Fibroblast of skin of right quadriceps (primary cell): ENCODE measurements around the gene PLBD2.

Experiments
- DNase-seq: peaks from one replicate; pipeline ENCODE4 v3.0.0-alpha.2; 2013

PLBD2 gene

DNA sequence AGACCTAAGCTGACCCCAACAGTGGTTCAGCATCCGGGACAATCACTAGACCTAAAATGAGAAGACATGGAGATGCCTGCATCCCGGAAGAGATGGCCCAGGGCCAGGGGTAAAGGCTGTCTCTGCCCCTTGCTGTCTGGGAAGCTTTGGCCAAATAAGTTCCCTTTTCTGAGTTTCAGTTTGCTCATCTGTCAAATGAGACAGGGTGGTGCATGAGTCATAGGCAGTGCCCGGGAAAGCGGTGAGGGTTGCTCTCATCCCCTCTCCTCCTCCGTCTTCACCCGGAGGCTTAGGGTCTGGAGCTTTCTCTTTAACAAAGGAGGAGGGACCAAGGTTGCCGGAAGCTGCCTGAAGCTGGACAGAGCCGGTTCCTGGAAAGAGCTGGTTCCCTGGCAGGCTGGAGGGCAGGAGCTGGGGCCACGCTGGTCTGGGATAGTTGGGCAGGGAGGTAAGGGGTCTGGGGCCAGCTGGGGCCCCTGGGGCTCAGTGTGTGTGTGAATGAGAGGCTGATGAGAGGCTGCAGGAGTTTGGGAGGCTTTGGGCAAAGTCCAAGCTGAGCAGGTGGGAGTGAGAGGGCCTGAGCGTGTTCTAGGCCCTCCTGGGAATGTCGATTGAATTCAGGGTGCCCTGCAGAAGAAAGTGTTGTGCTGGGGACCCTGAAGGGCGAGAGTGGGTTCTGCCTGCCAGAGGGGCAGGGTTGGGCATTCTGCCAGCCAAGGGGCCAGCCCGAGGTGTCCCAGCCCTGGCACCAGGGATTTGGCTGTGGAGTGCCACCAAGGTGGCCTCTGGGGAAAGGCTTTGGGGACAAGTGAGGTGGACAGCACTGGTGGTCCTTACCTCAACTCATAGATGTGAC, 63.9 kb downstream of the PLBD2 start, which contains the start of gene SDSL:
Gene SDSL, plus strand, starts transcription at position 351 of the 856 bp plus-strand sequence. CDS start 5,603 bp downstream, outside the sequence.
- DNase-seq: peak; percentile 76

DNA sequence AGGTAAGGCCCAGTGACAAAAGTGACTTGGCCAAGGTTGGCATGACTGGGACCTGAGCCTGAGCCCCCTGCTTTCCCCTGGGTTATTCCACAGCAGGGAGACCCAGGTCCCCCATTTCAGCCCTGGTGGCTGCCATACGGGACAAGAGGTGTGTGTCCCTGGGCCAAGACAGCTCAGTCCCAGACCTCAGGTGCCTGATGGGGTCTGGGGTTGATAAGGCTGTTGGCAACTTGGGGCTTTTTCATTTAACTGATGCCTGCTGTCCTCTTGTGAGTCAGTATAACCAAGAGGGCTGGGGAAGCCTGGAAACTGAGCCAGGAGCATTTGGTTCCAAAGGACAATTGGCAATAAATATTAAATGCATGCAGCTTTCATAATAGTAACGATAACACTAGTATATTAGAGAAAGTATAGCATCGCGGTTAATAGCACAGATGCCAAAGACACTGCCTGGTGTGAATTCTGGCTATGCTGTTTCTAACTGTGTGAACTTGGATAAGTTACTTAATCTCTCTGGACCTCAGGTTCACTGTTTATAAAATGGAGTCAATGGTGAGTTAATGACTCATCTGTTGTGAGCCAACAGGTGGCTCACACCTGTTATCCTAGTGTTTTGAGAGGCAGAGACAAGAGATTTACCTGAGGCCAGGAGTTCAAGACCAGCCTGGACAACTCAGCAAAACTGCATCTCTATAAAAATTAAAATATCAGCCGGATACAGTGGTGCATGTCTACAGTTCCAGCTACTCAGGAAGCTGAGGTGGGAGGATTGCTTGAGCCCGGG, 64.7 kb downstream of the PLBD2 start:
- DNase-seq: no peak

DNA sequence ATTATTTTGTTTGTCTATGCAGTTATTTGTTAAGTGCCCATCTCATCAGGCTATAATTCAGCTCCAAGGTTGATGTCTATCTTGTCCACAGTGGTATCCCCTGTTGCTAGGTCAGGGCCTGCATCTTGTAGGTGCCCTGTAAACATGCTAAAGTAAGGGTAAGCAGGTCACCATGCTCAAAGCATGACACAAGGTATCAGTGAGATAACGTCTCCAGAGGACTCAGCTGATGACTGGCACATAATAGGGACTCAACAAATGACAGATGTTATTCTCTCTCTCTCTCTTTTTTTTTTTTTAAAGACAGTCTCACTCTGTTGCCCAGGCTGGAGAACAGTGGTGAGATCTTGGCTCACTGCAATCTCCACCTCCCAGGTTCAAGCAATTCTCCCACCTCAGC, 66.1 kb downstream of the PLBD2 start:
- no peak for DNase-seq

DNA sequence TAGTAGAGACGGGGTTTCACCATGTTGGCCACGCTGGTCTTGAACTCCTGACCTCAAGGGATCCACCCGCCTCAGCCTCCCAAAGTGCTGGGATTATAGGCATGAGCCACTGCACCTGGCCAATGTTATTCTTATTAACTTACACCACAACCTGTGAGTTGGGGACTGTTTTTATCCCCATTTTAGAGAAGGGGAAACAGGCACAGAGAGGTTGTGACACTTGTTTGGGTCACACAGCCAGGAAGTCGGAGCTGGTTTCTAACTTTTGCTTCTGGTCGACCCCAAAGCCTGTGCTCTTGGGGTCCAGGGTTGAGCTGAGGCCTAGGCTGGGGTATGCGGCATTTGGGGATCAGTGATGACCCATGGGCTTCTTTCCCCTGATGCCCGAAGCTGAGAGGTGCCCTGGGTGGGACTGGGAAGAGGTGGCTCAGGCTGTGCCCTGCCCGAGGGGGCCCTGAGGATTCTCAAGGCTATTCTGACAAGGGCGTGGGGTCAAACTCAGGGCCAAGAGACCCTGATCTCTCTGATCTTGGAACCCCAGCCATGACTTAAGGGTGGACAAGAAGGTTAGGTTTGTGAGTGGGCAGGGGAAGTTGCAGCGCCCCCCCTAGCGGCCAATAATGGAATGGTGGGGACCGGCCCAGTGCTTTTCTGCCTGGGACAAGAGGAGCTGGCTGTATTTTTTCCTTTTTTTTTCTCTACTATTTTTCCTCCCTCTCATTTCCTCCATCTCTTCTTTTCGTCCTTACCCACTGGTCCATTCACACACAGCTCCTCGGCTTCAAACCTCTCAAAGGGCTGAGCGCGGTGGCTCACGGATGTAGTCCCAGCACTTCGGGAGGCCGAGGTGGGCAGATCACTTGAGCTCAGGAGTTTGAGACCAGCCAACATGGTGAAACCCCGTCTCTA, 66.8 kb downstream of the PLBD2 start:
- peak; percentile 28 for DNase-seq

DNA sequence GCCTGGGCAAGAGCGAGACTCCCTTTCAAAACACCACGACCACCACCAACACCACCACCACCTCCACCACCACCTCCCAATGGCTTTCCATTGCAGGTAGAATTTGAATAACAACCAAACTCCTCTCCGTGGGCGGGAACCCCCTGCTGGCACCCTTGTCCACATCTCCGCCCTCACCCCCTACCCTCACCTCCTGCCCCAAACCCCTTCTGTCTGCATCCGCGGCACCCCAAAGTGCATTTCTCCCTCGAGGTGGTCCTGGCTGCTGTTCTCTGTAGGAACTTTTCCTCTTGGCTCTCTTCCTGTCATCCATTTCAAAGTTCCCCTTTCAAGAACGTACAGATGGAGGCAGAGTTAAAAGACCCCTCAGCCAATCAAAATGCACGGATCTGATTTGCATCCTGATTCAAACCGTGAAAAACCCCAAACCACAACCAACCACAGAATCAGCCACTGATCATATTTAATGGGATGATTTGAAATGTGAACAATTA, 67.6 kb downstream of the PLBD2 start:
- DNase-seq: no peak

DNA sequence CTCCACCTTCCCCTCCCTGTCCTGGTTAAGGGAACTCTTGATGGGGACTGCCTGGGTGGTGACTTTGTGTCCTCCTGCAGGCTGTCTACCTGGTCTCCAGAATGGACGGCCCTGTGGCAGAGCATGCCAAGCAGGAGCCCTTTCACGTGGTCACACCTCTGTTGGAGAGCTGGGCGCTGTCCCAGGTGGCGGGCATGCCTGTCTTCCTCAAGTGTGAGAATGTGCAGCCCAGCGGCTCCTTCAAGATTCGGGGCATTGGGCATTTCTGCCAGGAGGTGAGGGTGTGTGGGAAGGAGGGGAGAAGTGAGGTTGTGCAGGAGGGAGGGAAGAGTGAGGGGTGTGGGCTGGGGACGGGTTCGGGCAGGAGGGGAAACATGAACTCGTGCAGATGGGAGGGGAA, 69.5 kb downstream of the PLBD2 start:
- no peak for DNase-seq

DNA sequence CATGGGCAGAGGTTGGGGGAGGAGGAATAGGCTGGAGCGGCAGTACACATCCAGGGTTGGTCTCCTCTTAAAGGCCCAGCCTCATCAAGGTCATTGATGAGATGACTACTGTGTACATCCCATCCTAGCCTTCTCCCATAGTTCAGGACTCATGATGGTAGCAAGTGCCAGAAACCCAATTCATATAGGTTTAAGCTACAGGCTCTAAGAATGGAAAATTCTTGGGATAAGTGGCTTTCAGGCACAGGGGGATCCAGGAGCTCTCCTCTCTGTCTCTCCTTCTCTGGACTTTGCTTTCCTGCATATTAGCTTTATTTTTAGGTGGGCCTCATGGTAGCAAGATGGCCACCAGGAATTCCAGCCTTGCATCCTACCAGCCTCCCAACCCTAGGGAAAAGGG, 70.1 kb downstream of the PLBD2 start:
- no peak for DNase-seq

DNA sequence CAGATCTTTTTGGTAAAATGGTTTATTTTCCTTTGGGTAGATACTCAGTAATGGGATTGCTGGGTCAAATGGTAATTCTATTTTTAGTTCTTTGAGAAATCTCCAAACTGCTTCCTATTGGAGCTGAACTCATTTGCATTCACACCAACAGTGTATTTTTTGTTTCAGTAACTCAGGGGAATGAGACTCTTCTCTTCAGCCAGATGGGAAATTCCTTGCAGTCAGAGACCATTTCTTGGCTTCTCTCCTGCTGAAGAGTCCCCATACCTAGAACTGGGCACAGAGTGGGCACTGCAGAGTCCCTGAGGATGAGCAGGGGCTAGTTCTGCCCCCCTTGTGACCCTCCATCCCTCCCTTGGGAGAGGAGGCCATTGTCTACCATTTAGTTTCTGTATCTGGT, 74.6 kb downstream of the PLBD2 start:
- DNase-seq: no peak

DNA sequence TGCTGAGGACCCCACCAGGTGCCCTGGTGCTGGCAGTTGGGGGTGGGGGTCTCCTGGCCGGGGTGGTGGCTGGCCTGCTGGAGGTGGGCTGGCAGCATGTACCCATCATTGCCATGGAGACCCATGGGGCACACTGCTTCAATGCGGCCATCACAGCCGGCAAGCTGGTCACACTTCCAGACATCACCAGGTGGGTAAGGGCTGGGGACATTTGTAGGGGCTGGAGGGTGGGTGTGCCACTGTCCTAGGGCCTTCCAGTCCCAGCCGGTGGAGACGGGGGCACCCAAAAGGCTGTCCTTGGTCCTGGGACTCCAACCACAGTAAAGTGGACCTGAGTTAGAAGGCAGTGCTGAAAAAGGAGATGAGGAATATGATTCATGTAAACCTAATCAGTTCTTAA, 77.0 kb downstream of the PLBD2 start:
- no peak for DNase-seq

DNA sequence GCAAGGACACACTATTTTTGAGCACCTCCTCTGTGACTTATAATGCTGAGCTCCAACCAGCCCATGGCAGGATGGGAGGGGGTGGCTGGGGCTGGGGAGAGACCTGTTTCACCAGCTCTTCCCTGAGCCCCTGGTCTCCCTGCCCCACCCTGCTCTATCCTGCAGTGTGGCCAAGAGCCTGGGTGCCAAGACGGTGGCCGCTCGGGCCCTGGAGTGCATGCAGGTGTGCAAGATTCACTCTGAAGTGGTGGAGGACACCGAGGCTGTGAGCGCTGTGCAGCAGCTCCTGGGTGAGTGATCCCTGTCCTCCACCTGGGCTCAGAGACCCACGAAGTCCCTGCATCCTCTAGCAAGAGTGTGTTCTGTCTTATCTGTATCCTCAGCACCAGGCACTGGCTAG, 78.2 kb downstream of the PLBD2 start:
- no peak for DNase-seq

DNA sequence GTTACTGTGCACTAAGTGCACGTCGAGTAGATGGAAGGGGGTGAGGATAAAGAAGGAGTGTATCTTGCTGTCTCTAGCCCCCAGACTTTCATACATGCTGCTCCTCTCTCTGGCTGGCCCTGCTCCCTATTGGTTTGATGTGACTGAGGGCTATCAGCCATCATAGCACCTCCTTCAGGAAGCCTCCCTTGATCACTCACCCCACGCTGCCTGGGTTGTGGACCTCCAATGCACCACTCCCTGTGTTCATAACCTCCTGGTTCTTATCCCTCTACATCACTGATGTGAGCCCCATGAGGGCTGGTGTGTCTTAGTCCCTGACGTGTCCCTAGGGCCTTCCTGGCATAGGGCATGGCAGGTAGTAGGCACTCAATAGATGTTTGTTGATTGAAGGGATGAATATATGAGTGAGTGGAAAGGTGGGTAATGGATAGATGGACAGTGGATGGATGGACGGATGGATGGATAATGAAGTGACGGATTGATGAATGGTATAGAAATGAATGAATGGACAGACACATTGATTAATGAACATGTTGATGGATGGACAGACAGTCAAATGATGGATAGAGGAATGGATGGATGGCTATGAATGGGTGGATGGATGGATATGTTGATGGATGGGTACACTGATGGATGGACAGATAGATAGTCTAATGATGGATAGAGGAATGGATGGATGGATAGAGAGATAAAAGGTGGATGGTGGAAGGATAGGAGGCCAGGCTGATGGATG, 78.8 kb downstream of the PLBD2 start:
- DNase-seq: no peak

DNA sequence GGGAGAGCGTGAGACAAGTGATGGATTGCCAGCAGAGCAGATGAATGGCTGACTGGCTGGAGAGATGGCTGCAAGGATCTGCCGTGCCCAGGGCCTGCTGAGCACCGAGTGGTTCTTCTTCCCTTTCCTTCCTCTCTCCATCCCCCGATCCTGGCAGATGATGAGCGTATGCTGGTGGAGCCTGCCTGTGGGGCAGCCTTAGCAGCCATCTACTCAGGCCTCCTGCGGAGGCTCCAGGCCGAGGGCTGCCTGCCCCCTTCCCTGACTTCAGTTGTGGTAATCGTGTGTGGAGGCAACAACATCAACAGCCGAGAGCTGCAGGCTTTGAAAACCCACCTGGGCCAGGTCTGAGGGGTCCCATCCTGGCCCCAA, 79.3 kb downstream of the PLBD2 start:
- DNase-seq: no peak

DNA sequence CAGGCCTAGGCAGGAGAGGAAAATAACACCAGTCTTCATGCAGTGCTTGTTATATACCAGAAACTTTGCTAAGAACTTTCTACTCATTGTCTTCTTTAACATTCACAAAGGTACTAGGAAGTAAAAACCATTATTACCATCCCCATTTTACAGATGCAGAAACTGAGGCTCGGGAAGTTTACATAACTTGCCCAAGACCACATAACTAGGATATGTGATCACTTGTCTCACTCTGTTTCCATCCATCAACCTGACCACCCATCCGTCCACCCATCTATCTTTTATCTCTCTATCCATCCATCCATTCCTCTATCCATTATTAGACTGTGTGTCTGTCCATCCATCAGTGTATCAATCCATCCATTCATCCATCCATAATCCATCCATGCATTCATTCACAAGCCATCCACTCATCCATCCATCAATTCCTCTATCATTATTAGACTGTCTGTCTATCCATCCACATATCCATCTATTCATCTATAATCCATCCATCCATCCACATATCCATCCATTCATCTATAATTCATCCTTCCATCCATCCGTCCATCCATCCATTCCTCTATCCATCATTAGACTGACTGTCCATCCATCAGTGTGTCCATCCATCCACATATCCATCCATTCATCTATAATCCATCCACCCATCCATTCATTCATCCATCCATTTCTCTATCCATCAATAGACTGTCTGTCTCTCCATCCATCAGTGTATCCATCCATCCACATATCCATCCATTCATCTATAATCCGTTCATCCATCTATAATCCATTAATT, 80.3 kb downstream of the PLBD2 start:
- no peak for DNase-seq

DNA sequence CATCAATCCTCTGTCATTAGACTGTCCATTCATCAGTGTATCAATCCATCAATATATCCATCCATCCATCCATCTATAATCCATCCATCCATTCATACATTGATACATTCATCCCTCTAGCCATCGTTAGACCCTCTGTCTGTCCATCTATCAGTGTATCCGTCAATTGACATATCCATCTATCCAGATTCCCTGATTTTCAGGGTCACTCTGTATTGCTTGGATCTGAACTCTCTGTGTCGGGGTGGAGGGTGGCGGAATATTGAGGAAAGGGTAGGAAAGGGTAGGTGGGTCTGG, 80.9 kb downstream of the PLBD2 start:
- DNase-seq: no peak

DNA sequence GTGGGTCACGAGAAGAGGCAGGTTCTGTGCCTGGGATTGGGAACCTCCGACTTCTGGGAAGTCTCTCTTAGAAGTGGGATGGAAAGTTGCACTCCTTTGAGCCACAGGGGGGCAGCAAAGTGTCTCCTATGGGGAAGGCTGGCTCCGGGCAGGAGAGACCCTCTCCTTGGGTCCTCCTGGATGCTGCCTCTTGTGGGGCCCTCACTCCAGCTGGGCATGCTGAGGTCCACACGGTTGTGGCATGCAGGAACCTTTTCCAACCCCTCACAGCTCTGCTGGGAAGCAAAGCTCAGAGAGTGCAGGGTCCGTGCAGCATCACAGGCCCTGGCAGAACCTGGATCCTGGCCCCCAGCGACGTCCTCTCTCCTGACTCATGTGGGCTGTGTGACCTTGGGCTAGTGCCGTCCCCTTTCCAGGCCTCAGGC, 81.2 kb downstream of the PLBD2 start:
- DNase-seq: peak; percentile 19

DNA sequence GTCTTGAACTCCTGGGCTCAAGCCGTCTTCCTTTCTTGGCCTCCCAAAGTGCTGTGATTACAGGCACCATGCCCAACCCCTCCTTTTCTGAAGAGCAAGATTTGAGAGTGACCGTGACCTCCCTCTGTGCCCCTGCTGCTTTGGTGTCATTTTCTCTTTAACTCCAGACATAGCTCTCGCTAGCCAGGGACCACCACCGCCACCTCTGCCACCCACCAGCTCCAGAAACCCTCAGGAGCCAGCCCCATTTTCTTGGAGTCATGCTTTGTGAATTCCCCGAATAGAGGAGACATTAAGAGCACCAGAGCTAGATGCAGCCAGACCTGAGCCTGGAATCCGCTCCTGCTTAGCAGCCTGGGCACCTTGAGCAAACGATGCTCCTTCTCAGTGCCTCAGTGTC, 81.9 kb downstream of the PLBD2 start:
- no peak for DNase-seq
